Testis (tissue), 2 donors: Measurements from ENCODE around the gene ZNF778.

Experiments
- POLR2A ChIP-seq: fragments of 450-650 bp; IDR thresholded peaks from one replicate; pipeline ENCODE4 v1.6.1; 2017; ENCODE audit warnings: antibody characterized with exemption, mild to moderate bottlenecking, moderate library complexity
- TF ChIP-seq, protein P1 (sequence below), 3 experiments: fragments of 450-650 bp in 2 of 3; fragments of 200-600 bp in 1 of 3; sonication (generic) in 1 of 3; IDR thresholded peaks; one replicate each; pipeline ENCODE4 v1.5.1; 2016 to 2019; ENCODE audit warnings: antibody characterized with exemption in 3 of 3, mild to moderate bottlenecking in 2 of 3, moderate library complexity in 1 of 3

DNA sequence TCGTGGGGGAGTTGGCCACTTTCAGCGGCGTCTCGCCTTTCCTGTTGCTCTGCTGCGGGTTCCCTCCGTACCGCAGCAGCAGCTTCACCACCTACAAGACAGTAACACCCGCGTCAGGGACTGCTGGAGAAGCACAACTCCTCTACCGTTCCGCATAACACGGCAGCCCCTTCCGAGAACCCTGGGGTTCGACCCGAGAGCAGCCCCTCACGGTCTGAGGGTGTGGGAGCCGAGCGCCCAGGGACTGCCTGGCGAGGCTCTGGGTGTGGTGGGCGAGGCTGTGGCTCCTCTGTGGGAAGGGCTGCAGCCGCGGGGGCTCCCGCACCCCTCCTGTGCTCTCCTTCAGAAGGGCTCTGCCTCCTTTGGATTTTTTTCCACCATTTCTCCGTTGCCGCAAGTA is 68.6 kb downstream of the ZNF778 start:
- TF ChIP-seq, protein P1, sequence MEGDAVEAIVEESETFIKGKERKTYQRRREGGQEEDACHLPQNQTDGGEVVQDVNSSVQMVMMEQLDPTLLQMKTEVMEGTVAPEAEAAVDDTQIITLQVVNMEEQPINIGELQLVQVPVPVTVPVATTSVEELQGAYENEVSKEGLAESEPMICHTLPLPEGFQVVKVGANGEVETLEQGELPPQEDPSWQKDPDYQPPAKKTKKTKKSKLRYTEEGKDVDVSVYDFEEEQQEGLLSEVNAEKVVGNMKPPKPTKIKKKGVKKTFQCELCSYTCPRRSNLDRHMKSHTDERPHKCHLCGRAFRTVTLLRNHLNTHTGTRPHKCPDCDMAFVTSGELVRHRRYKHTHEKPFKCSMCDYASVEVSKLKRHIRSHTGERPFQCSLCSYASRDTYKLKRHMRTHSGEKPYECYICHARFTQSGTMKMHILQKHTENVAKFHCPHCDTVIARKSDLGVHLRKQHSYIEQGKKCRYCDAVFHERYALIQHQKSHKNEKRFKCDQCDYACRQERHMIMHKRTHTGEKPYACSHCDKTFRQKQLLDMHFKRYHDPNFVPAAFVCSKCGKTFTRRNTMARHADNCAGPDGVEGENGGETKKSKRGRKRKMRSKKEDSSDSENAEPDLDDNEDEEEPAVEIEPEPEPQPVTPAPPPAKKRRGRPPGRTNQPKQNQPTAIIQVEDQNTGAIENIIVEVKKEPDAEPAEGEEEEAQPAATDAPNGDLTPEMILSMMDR (IDR thresholded peaks at IDR 0.05), result no peak
- no peak for TF ChIP-seq POLR2A
